Cardiac septum (tissue), 1 donor: ENCODE results near the gene FCGR1A. TPM values are rescaled to one million over a fixed set of nuclear protein-coding genes. Genes with fewer than 3 reads are reported as not detected.
A peak's percentile ranks its signal among the peaks of the same experiment; 100 is the strongest.
"Not testable (repeated sequence)": the region's sequence is repeated elsewhere in the genome, so short reads cannot be mapped to it uniquely, and the experiment has no call there.

ENCODE experiments used
- DNase-seq: peaks from one replicate; pipeline ENCODE4 v3.0.0-alpha.2; 2020; ENCODE audit warnings: low spot score
- intact Hi-C: fragments of 100-400 bp; cut with DNase I; formaldehyde crosslinking; loops from one replicate; pipeline ENCODE4 v1.14.0; 2022
- total RNA-seq: library from RNA; stranded (reverse); fragmentation: NEBNext Ultra II Directional; extraction: Animal tissue kit (Norgen Biotek cat#: 25700); gene quantifications from one replicate; pipeline ENCODE4 v1.2.1, GENCODE V29; 2021
- donor health status: DM: no; HTN: no; CAD: no.

The FCGR1A gene
- total RNA-seq, 1 donor from 2014 or later, result 8.1 TPM

DNA sequence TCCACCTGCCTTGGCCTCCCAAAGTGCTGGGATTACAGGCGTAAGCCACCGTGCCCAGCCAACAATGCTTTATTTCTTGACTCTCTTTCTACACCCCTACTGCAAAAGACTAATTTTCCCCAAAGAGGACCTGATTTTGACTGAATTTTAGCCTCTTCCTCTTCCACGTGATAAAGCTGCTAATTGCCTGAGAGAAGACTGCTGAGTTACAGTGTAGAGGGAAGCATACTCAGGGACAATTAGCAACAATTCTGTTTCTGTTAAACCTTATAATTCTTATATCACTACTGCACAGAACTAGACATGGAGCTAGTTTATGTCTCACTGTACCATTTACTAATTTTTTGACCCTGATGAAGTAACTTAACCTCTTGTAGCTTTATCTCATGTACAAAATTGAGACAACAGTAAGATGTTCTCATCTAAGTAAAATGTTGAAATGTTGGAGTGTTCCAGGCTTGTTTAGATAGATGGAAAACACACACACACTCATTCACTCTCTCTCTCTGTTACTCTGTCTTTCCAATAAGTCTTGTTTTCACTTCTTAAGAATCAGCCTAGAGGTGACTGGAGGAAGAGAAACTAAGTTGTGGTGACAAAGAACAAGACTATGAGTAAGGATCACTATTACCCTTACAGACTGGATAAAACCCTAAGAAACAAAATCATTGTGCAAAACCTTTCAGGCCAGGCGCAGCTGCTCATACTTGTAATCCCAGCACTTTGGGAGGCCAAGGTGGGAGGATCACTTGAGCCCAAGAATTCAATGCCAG is 10.7 kb upstream of the FCGR1A start:
- DNase-seq, intact Hi-C loops: not testable (repeated sequence)

DNA sequence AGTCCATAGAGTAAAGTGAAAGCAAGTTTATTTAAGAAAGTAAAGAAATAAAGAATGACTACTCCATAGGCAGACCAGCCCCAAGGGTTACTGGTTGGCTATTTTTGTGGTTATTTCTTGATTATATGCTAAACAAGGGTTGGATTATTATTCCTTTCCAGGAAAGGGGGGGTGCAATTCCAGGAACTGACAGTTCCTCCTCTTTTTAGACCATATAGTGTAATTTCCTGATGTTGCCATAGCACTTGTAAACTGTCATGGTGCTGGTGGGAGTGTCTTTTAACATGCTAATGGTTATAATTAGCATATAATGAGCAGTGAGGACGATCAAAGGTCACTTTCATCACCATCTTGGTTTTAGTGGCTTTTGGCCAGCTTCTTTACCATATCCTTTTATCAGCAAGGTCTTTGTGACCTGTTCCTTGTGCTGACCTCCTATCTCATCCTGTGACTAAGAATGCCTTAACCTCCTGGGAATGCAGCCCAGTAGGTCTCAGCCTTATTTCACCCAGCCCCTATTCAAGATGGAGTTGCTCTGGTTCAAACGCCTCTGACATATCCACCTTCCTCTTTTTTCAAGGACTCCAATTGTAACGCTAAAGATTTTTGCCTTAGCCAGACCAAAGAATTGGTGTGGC is 6.9 kb upstream of the FCGR1A start:
- intact Hi-C loops, DNase-seq: not testable (repeated sequence)

DNA sequence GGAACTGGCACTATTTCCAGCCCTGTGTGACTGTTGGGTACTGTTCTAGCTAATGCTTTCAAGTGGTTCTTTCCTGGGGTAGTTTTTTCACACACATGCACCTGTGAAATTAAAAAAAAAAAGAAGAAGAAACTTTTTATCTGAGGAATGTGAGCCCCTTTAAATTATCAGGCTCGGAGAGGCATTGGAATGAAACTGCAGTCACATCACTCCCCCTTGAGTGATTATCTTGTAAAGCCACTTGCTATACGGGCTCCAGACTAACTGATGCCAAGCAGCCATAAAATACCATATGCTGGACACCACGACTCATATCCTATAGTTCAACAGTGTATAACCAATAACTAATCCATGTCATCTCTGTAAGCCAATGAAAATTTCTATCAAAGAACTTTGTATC is 5.4 kb upstream of the FCGR1A start:
- intact Hi-C loops, DNase-seq: not testable (repeated sequence)

DNA sequence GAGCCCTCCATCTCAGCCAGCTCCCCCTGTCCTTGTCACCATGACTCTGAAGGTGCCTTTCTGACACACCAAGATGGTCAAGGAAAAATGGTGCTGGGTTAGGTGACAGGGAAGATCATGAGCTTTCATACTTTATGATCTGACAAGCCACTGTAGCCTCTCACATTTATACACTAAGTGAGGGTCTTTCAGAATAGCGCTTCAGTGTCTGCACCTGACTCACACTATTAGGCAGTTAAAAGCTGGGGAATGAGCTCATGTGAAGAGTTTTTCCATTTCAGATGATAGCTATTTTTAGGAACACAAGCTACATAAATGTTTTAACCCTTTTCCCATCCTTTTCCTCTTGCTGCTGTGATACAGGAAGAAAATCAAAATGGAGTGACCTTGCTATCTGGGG is 4.2 kb upstream of the FCGR1A start:
- DNase-seq, intact Hi-C loops: not testable (repeated sequence)

DNA sequence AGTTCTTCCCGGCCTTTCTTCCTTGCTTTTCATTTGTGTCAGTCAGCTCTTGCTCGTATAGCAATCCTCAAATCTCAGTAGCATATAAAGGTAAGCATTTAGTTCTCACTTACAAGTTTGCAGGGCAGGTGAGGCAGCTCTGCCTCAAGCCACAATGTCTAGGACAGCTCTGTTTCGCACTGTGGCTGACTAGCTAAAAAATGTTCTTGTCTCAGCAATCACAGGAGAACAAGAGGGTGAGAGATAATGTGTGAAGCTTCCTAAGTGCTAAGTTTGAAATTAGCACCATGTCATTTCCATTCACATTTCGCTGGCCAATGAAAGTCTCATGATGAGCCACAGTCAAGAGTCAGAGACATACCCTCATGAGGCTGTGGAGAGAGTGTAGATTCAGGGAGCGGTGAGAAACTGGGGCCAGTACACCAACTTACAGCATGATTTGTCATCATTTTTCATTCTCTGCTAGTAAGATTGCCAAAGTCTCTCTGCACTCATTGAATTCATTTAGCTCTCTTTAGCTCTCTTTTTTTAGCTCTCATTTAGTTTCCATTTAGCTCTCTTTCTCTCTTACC is 995 bp upstream of the FCGR1A start:
- intact Hi-C loops, DNase-seq: not testable (repeated sequence)

DNA sequence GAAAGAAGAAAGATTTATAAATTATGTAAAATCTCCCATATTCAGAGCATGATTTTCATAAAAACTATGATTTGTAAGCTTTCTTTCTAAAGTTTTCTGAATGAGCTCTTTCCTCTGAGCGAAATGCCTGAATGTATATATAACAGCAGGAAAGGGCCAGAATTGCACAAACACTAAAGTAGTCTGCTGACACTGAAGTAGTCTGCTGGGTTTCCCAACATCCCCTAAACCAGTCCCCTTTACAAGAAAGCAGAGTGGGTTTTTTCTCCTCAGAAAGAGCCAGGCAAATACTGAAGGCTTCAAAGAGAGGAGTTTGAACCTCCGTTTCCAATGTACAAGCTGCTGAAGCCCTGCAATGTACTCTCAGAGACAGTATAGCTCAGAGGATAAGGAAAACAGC is 795 bp downstream of the FCGR1A start:
- DNase-seq, intact Hi-C loops: not testable (repeated sequence)

DNA sequence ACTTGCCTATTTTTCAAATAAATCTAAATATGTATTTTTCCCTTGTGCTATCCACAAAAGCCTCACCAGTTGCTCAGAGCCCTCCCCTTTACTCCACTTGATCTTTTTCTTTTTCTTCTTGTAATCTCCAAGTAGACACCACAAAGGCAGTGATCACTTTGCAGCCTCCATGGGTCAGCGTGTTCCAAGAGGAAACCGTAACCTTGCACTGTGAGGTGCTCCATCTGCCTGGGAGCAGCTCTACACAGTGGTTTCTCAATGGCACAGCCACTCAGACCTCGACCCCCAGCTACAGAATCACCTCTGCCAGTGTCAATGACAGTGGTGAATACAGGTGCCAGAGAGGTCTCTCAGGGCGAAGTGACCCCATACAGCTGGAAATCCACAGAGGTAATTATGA is 1.4 kb downstream of the FCGR1A start:
- intact Hi-C loops, DNase-seq: not testable (repeated sequence)

DNA sequence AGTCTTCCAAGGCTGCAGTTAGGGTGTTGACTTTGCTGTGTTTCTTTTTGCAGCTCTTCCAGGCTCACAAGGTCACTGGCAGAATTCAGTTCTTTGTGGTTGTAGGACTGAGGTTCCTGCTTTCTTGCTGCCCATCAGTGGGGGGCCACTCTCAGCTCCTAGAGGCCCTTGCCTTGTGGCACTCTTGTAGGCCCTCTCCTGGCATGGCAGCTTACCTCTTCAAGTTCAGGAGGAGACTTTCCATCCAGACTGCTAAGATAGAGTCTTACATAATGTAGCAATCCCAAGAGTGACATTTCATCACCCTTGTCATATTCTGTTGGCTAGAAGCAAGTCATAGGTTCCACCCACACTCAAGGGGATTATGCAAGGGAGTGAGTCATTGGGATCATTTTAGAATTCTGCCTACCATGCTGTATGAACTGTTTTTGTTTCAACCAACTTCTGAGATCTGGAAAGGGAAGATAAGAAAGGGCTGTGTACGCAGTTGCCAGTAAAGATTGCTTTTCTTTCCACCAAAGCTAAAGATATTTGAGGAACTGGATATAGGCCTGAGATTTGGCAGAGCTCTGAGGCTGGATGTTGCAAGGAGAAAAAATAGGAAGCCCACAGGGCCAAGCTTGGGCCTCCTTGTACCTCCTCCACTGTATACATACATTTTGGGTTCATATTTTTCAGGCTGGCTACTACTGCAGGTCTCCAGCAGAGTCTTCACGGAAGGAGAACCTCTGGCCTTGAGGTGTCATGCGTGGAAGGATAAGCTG is 5.4 kb downstream of the FCGR1A start:
- DNase-seq, intact Hi-C loops: not testable (repeated sequence)

DNA sequence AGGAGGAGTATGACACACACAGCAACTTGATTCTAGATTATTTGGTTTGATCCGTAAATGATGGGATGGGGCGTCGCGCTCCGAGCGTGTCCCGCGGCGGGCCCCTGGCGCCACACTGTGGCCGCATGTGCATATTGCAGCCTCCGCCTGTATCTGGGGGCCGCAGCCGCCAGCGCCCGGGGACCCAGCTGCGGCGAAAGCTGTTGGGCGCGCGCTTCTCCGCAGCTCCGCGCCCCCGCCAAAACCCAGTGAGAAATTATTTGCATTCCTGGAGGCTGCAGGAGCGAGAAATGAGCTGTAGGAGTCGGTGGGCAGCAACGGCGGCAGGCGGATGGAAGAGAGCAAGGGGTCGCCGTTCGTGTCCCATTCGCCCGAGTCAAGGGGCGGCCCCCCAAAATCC is 10.0 kb downstream of the FCGR1A start:
- intact Hi-C loops, result not testable (repeated sequence)
- DNase-seq, result peak; percentile 77

DNA sequence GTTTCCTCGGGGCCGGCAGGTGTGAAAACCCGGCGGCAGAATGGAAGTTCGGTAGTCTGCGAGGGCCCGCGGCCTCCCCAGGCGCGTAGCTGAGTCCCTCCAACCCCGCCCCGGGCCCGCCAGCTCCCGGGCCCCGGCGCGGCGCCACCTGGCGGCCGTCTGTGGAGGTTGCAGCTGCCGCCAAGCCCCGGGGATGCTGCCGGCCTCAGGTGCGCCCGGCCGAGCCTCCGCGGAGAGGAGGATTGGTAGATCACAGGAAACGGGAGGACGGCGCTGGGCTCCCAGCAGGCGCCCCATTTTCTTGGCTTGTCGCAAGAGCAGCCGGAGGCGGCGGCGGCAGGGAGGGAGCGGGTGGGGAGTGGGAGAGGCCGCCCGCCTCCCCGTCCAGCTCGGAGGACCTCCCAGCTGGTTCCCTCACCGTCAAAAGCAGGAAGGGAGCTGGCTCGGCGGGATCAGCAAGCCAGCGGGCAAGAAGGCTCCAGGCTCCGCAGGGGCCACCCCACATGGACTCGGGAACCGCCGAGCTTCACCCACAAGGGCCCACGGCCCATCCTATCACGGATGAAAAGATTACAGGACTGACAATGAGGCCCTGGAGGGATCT is 10.5 kb downstream of the FCGR1A start:
- peak; percentile 93 for DNase-seq

DNA sequence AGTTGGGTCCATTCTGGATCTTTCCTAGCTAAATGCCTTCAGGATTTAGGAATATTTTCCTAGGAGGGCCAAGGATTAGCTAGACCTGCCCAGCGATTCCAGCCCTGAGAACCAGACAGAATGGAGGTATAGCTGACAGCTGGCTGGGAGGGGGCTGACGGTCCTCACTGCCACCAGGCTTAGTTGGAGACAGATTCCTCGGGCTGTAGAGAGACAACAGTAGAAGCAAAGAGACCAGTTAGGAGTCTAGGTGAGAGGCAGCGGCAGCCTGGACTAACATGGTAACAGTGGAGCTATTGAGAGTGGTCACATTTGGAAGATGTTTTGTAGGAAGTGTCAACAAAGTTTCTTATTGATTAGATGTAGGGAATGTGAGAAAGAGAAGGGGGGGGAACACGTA is 11.4 kb downstream of the FCGR1A start:
- DNase-seq, intact Hi-C loops: not testable (repeated sequence)

More for the DNA sequence above, 10.5 kb downstream of the FCGR1A start:
- intact Hi-C loops, result not testable (repeated sequence)

DNA sequence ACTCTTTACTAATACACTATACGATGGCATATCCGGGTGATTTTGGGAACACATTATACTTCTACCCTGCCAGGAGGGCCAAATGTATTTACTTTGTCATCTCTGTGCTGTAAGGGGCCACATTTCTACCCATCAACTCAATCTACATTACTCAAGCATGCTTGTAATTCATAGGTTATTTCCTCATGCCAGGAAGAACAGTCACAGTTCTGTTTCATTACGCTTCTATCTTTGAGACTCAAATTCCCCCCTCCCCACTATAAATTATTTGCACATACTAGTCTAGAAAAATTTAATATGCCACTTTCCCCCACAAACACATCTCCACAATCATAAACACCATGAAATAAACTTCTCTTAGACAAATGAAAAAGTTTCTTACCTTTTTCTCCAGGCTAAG is 19.1 kb downstream of the FCGR1A start:
- intact Hi-C loops, DNase-seq: not testable (repeated sequence)

DNA sequence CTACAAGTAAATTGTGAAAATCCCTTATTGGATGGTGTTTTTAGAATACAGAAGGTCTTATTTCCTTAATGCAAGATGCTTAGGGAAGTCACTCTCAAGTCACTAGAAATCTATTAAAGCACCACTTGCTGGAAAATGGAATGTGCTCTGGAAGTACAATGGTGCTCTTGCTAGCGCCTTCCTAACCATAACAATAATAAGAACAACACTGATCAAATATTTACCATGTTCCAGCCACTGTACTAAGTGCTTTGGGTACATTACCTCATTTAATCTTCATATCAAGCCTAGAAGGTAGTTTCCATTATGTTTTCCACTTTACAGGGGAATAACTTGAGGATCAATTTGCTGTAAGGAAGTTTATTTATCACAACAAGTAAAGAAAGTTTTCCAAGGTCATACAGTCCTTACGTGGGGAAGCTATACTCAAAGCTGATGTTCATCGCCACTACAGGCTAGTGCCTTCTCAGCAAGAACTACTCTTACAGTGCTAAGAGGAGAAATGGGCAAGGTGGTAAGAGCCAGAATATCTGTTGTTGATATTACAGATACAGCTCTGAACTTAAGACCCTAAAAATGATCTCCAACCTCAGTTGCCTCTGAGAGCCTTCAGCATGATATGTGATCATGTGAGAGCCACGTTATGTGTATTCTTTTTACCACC is 22.1 kb downstream of the FCGR1A start:
- DNase-seq, intact Hi-C loops: not testable (repeated sequence)

DNA sequence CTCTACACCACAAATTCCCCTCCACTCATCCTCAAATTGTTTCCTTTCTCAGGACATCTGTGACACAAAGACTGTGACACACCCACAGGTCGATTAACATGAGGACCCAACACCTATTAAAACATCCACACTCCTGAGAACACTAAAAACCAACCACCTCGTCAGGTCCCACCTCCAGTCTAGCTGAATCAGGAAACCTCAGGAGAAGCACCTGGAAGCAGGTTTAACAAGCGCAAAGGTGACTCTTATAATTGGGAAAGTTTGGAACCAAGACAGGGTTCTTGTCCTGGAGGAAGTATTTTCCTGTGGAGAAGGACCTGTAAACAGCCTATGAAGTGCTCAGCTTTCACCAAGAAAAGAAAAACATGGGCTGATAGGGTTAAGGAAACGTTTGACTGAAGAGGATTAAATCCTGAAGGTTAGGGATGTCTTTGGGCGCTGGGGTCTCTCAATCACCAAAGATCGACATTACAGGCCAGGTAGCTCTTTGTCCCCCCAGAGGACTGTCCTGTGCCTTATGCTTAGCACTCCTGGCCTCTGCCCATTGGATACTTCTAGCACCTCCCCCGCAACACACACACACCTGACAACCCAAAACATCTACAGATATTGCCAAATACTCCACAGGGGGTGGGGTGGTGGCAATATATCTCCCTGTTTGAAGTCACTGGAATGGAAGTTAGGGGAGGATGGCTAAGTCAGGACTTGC is 28.4 kb downstream of the FCGR1A start:
- intact Hi-C loops, DNase-seq: not testable (repeated sequence)

DNA sequence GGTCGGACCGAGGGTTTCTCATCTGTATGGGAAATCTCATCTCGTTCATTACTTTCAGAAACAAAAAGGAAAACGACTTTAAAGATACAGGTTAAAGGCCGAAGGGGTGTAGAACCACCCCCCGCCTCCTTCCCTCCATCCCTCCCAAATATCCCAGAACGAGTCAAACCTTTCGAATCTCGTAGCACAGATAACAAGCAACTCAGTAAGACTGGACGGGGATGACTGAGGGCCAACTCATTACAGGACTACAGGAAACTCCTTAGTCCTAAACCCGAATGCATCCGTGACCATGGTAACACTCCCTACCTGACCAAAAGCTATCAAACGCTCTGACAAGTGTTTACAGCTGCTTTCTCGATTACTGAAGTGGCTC is 29.0 kb downstream of the FCGR1A start:
- DNase-seq, intact Hi-C loops: not testable (repeated sequence)

DNA sequence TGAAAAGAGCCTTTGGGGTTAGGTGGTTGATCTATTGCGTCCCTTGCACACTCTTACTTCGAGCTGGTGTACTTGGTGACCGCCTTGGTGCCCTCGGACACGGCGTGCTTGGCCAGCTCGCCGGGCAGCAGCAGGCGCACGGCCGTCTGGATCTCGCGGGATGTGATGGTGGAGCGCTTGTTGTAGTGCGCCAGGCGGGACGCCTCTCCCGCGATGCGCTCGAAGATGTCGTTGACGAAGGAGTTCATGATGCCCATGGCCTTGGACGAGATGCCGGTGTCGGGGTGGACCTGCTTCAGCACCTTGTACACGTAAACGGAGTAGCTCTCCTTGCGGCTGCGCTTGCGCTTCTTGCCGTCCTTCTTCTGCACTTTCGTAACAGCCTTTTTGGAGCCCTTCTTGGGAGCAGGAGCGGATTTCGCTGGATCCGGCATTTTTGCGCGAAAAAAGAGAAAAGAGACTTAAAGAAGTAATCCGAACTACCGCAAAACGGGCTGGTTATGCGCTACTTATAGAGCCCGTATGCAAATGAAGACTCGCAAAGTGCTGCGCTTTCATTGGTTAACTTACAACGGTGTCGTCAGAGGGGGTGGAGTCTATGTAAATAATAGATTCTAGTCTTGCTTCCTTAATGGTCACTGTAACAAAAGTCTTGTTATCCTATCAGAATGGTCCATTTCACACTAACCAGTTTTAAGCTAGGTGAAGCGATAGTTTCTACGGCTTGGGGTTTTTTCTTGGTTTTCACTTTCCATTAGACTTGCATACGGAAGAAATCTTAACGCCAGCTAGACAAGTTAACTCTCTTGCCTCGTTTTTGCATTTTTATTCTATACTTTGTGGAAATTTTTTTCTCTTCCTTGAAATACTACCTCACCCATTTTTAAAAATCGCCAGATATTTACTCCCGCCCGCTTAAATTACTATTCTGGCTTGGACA is 29.7 kb downstream of the FCGR1A start:
- intact Hi-C loops, result not testable (repeated sequence)
- peak; percentile 90 for DNase-seq
